ENCODE data around the gene AK8. TPM values are rescaled to one million over a fixed set of nuclear protein-coding genes. Genes with fewer than 3 reads are reported as not detected.
"Not testable (repeated sequence)": the region's sequence is repeated elsewhere in the genome, so short reads cannot be mapped to it uniquely, and the experiment has no call there.

Gene AK8
- total RNA-seq, 1 donor from 2014 or later = 0.22 TPM

GRCh38 chr9:132774886-132775285 is 103.2 kb downstream of the AK8 start:
- Mint-ChIP-seq H3K9me3 (ENCODE audit: low read depth) (peaks cover 19% of the 10 kb centered on the region), H3K4me1 (ENCODE audit: low read depth) (peaks cover 1% of the 10 kb centered on the region), H3K36me3 (ENCODE audit: low read depth) (peaks cover 4% of the 10 kb centered on the region), H3K4me3 (ENCODE audit: unreplicated experiment) (no peak overlapping the region), H3K27me3 (ENCODE audit: low read depth) (peaks cover 6% of the 10 kb centered on the region), H3K27ac (ENCODE audit: unreplicated experiment) (no peak overlapping the region)
- no peak for TF ChIP-seq CTCF (IDR thresholded peaks at IDR 0.05)
- no peak for DNase-seq (ENCODE audit: low spot score)

- H3K27me3 Mint-ChIP-seq (ENCODE audit: low read depth) = no peaks in the 10 kb centered on the region
- peaks cover 4% of the 10 kb centered on the region for H3K36me3 Mint-ChIP-seq (ENCODE audit: low read depth)
- H3K27ac Mint-ChIP-seq (ENCODE audit: unreplicated experiment) = no peak overlapping the region
- H3K4me1 Mint-ChIP-seq (ENCODE audit: low read depth) = peaks cover 9% of the 10 kb centered on the region
- peaks cover 19% of the 10 kb centered on the region for H3K9me3 Mint-ChIP-seq (ENCODE audit: low read depth)
- no peak for TF ChIP-seq CTCF (IDR thresholded peaks at IDR 0.05)
- H3K4me3 Mint-ChIP-seq (ENCODE audit: unreplicated experiment) = no peak overlapping the region
- peak; percentile 37 for DNase-seq (ENCODE audit: low spot score)
Measured at GRCh38 chr9:132773764-132774339, 104.2 kb downstream of the AK8 start.

- TF ChIP-seq CTCF (IDR thresholded peaks at IDR 0.05) = no peak
- Mint-ChIP-seq H3K4me1 (ENCODE audit: low read depth) (peaks cover 9% of the 10 kb centered on the region), H3K9me3 (ENCODE audit: low read depth) (peaks cover 15% of the 10 kb centered on the region), H3K4me3 (ENCODE audit: unreplicated experiment) (no peak overlapping the region), H3K36me3 (ENCODE audit: low read depth) (peaks cover 4% of the 10 kb centered on the region), H3K27ac (ENCODE audit: unreplicated experiment) (no peak overlapping the region), H3K27me3 (ENCODE audit: low read depth) (no peaks in the 10 kb centered on the region)
- DNase-seq (ENCODE audit: low spot score) = no peak
Measured at GRCh38 chr9:132773093-132773492, 105.0 kb downstream of the AK8 start.

GRCh38 chr9:132771752-132772151 is 106.3 kb downstream of the AK8 start:
- DNase-seq (ENCODE audit: low spot score) = peak; percentile 13
- H3K27ac Mint-ChIP-seq (ENCODE audit: unreplicated experiment); H3K4me3 Mint-ChIP-seq (ENCODE audit: unreplicated experiment); H3K27me3 Mint-ChIP-seq (ENCODE audit: low read depth); H3K36me3 Mint-ChIP-seq (ENCODE audit: low read depth); H3K4me1 Mint-ChIP-seq (ENCODE audit: low read depth): not testable (repeated sequence)
- H3K9me3 Mint-ChIP-seq (ENCODE audit: low read depth) = peaks cover 18% of the 10 kb centered on the region

- Mint-ChIP-seq H3K27me3 (ENCODE audit: low read depth) (no peaks in the 10 kb centered on the region), H3K9me3 (ENCODE audit: low read depth) (peaks cover 19% of the 10 kb centered on the region), H3K36me3 (ENCODE audit: low read depth) (peaks cover 8% of the 10 kb centered on the region), H3K27ac (ENCODE audit: unreplicated experiment) (no peak overlapping the region), H3K4me3 (ENCODE audit: unreplicated experiment) (peak overlapping the region; percentile 91), H3K4me1 (ENCODE audit: low read depth) (peaks cover 9% of the 10 kb centered on the region)
- peak; percentile 76 for DNase-seq (ENCODE audit: low spot score)
- no peak for TF ChIP-seq CTCF (IDR thresholded peaks at IDR 0.05)
Measured at GRCh38 chr9:132770770-132771310, 107.2 kb downstream of the AK8 start.

Data from chondrocyte (in vitro differentiated cells).